Lower leg skin (tissue), 4 donors: ENCODE results near the gene KPNA1. TPM values are rescaled to one million over a fixed set of nuclear protein-coding genes. Genes with fewer than 3 reads are reported as not detected.
"Not testable (repeated sequence)": the region's sequence is repeated elsewhere in the genome, so short reads cannot be mapped to it uniquely, and the experiment has no call there.

Experiments used
- DNase-seq, 2 donors: peaks; one replicate each; pipeline ENCODE4 v3.0.0-alpha.2; 2019; ENCODE audit warnings: low spot score in 2 of 2
- H3K4me3 ChIP-seq: fragments of 200-600 bp; sonication (generic); 2 replicates; pipeline ENCODE4 v1.5.1; 2017; ENCODE audit warnings: mild to moderate bottlenecking, low read depth; ENCODE audit not compliant: poor library complexity, severe bottlenecking
- POLR2A ChIP-seq, 2 donors: fragments of 450-650 bp; IDR thresholded peaks; one replicate each; pipeline ENCODE4 v1.6.1; 2016 to 2017; ENCODE audit warnings: antibody characterized with exemption in 2 of 2, mild to moderate bottlenecking in 1 of 2, moderate library complexity in 1 of 2
- WGBS, 2 donors: methylation state at CpG; one replicate each; pipeline ENCODE4 v1.1.5; 2018; 5-methylcytosine and 5-hydroxymethylcytosine counted together
- intact Hi-C: fragments of 100-400 bp; cut with DNase I; formaldehyde crosslinking; loops from one replicate; pipeline ENCODE4 v1.15.0; 2023; ENCODE audit warnings: low total_unique reads
- total RNA-seq, 4 donors: library from RNA; depleted of rRNA; stranded (reverse); fragments of >200 nt; gene quantifications; one replicate each; pipeline ENCODE4 v1.1.0, GENCODE V29; 2016
- TF ChIP-seq, protein P1 (sequence below), 3 donors: fragments of 450-650 bp; IDR thresholded peaks; one replicate each; pipeline ENCODE4 v1.5.1; 2016; ENCODE audit warnings: antibody characterized with exemption in 3 of 3, mild to moderate bottlenecking in 3 of 3, moderate library complexity in 2 of 3

The KPNA1 gene
- total RNA-seq, 4 donors from 2014 or later, result 21.4 to 41.3 (median 27.6) TPM

DNA sequence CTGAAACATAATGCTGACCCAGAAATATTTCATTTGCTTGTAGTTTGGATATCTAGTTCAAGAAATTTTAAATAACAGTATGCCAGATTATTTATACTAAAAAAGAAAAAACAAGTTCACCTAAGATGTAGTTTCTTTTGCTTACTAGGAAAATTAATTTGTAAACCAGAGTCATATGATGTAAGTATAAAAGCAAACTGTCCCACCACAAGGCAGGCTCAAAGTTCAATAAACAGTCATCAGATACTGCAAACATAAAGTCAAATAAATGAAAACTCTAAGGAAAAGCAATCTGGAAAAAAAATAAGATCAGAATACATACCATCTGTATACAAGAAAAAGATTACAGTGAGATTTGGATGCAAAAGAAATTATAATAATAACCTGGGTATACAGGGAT, 58.7 kb downstream of the KPNA1 start:
- no peak overlapping the region for H3K4me3 ChIP-seq
- no peak for DNase-seq
- TF ChIP-seq POLR2A (IDR thresholded peaks at IDR 0.05), result no peak
- TF ChIP-seq, protein P1, sequence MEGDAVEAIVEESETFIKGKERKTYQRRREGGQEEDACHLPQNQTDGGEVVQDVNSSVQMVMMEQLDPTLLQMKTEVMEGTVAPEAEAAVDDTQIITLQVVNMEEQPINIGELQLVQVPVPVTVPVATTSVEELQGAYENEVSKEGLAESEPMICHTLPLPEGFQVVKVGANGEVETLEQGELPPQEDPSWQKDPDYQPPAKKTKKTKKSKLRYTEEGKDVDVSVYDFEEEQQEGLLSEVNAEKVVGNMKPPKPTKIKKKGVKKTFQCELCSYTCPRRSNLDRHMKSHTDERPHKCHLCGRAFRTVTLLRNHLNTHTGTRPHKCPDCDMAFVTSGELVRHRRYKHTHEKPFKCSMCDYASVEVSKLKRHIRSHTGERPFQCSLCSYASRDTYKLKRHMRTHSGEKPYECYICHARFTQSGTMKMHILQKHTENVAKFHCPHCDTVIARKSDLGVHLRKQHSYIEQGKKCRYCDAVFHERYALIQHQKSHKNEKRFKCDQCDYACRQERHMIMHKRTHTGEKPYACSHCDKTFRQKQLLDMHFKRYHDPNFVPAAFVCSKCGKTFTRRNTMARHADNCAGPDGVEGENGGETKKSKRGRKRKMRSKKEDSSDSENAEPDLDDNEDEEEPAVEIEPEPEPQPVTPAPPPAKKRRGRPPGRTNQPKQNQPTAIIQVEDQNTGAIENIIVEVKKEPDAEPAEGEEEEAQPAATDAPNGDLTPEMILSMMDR (IDR thresholded peaks at IDR 0.05), result no peak
- intact Hi-C loops, result no loop called here

DNA sequence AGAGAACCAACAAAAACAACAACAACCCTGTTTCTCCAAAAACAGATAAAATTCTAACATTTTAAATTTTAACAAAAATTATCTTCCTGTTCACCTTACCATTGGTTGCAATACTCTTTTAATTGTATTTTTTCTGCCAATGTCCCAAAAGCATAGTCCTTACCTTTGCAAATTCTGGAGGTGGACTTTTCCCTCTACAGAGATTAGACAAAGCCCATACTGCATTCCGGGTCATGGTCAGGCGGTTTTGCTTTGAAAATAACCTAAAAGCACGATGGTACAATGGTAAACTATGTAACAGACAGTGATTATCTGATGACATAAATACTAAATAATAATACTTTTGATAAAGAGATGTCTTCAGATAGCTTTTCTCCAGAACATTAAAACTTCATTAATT, 63.4 kb downstream of the KPNA1 start:
- 95 to 97% methylated on average over 3 of the region's 3 CpGs for WGBS, 2 donors
- no peak for DNase-seq
- TF ChIP-seq POLR2A (IDR thresholded peaks at IDR 0.05), result no peak
- TF ChIP-seq, protein P1 (IDR thresholded peaks at IDR 0.05), result no peak
- H3K4me3 ChIP-seq, result no peak overlapping the region
- intact Hi-C loops, result no loop called here

DNA sequence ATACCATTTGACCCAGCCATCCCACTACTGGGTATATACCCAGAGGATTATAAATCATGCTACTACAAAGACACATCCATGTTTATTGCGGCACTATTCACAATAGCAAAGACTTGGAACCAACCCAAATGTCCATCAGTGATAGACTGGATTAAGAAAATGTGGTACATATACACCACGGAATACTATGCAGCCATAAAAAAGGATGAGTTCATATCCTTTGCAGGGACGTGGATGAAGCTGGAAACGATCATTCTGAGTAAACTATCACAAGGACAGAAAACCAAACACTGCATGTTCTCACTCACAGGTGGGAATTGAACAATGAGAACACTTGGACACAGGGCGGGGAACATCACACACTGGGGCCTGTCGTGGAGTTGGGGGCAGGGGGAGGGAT, 66.5 kb downstream of the KPNA1 start:
- intact Hi-C loops, result not testable (repeated sequence)

DNA sequence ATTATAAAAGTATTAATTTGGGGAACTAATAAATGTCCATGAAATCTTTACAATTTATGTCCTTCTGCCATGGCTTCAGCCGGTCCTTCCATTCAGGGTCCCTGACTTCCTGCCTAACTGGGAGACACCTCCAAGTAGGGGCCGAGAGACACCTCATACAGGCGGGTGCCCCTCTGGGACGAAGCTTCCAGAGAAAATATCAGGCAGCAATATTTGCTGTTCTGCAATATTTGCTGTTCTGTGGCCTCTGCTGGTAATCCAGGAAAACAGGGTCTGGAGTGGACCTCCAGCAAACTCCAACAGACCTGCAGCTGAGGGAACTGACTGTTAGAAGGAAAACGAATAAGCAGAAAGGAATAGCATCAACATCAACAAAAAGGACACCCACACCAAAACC, 70.2 kb downstream of the KPNA1 start:
- intact Hi-C loops, DNase-seq, H3K4me3 ChIP-seq: not testable (repeated sequence)
- WGBS, 2 donors, result 96 to 99% methylated on average over 5 of the region's 5 CpGs

More for the DNA sequence above, 66.5 kb downstream of the KPNA1 start:
- DNase-seq, H3K4me3 ChIP-seq: not testable (repeated sequence)
- WGBS, 2 donors, result 97 to 98% methylated on average over 6 of the region's 6 CpGs

DNA sequence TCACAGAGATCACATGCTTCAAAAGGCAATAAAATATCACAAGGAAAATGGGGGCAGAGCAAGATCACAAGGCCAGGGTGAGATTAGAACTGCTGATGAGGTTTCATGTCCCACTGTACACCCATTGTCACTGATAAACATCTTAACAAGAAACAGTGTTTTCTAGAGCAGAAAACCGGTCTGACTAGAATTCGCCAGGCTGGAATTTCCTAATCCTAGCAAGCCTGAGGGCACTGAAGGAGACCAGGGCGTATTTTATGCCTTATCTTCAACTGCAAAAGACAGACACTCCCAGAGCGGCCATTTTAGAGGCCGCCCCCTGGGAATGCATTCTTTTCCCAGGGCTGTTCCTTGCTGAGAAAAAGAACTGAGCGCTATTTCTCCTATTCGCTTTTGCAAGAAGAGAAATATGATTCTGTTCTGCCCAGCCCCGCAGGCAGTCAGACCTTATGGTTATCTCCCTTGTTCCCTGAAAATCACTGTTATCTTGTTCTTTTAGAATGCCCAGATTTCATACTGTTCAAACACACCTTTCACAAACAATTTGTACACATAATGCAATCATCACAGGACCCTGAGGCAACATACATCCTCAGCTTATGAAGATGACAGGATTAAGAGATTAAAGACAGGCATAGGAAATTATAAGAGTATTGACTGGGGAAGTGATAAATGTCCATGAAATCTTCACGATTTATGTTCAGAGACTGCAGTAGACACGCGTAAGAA, 70.8 kb downstream of the KPNA1 start:
- DNase-seq, H3K4me3 ChIP-seq, intact Hi-C loops: not testable (repeated sequence)
- WGBS, 2 donors, result 77 to 82% methylated on average over 11 of the region's 11 CpGs

DNA sequence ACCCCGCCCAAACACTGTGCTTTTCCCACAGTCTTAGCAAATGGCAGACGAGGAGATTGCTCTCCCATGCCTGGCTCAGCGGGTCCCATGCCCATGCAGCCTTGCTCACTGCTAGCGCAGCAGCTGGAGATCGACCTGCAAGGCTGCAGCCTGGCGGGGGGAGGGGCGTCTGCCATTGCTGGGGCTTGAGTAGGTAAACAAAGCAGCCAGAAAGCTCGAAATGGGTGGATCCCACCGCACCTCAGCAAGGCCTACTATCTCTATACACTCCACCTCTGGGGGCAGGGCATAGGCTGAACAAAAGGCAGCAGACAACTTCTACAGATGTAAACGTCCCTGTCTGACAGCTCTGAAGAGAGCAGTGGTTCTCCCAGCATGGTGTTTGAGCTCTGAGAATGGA, 71.6 kb downstream of the KPNA1 start:
- 78 to 84% methylated on average over 10 of the region's 10 CpGs for WGBS, 2 donors

DNA sequence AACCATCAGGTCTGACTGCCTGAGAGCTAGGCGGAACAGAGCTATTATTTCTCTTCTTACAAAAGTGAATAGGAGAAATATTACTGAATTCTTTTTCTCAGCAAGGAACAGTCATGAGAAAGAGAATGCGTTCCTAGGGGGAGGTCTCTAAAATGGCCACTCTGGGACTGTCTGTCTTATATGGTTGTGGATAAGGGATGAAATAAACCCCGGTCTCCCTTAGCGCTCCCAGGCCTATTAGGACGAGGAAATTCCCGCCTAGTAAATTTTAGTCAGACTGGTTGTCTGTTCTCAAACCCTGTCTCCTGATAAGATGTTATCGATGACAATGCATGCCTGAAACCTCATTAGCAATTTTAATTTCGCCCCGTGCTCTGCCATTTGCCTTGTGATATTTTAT, 78.8 kb downstream of the KPNA1 start:
- DNase-seq, result no peak
- TF ChIP-seq, protein P1 (IDR thresholded peaks at IDR 0.05), result no peak
- TF ChIP-seq POLR2A (IDR thresholded peaks at IDR 0.05), result no peak
- intact Hi-C loops, result no loop called here
- no peak overlapping the region for H3K4me3 ChIP-seq
- 96 to 100% methylated on average over 9 of the region's 9 CpGs for WGBS, 2 donors

More for the DNA sequence above, 71.6 kb downstream of the KPNA1 start:
- intact Hi-C loops, result no loop called here
- TF ChIP-seq, protein P1 (IDR thresholded peaks at IDR 0.05), result no peak
- TF ChIP-seq POLR2A (IDR thresholded peaks at IDR 0.05), result no peak
- no peak overlapping the region for H3K4me3 ChIP-seq
- DNase-seq, result no peak
